Fibroblast of the aortic adventitia (primary cell): ENCODE measurements around the gene CLDN7. TPM values are rescaled to one million over a fixed set of nuclear protein-coding genes. Genes with fewer than 3 reads are reported as not detected.

Experiments
- DNase-seq: peaks from one replicate; pipeline ENCODE4 v3.0.0-alpha.2; 2010; ENCODE audit warnings: low read depth
- H3K4me3 ChIP-seq: 2 replicates; pipeline ENCODE4 v1.5.1; 2011; ENCODE audit warnings: low read depth, mild to moderate bottlenecking, control low read depth, low read length, moderate library complexity
- CTCF ChIP-seq: IDR thresholded peaks from 2 replicates; pipeline ENCODE4 v1.5.1; 2011; ENCODE audit warnings: mild to moderate bottlenecking, low read length, control low read depth, inconsistent platforms; ENCODE audit not compliant: insufficient read depth
- total RNA-seq: library from RNA; depleted of rRNA; stranded (reverse); fragments of >200 nt; gene quantifications from 2 replicates; pipeline ENCODE4 v1.2.3, GENCODE V29; 2012; ENCODE audit warnings: low replicate concordance

The CLDN7 gene
- total RNA-seq, 1 donor: 3.0 TPM

- TF ChIP-seq CTCF: no peak
- H3K4me3 ChIP-seq: no peak overlapping the region
- DNase-seq: no peak
These were observed 33.4 kb downstream of the CLDN7 start for GRCh38 chr17:7228920-7229319.

- DNase-seq: no peak
- no peak for TF ChIP-seq CTCF
- no peak overlapping the region for H3K4me3 ChIP-seq
These were observed 35.3 kb downstream of the CLDN7 start for GRCh38 chr17:7226721-7227710.

GRCh38 chr17:7225711-7226331 is 36.5 kb downstream of the CLDN7 start:
- DNase-seq: no peak
- no peak for TF ChIP-seq CTCF
- no peak overlapping the region for H3K4me3 ChIP-seq

- no peak for TF ChIP-seq CTCF
- DNase-seq: no peak
- H3K4me3 ChIP-seq: no peak overlapping the region
These were observed 37.6 kb downstream of the CLDN7 start for GRCh38 chr17:7224661-7225111.

GRCh38 chr17:7224110-7224509 is 38.2 kb downstream of the CLDN7 start:
- no peak for DNase-seq
- no peak overlapping the region for H3K4me3 ChIP-seq
- TF ChIP-seq CTCF: no peak

GRCh38 chr17:7223375-7223774 is 38.9 kb downstream of the CLDN7 start:
- TF ChIP-seq CTCF: no peak
- H3K4me3 ChIP-seq: no peak overlapping the region
- DNase-seq: no peak
